SJSA1 (cell line): ENCODE data around the gene MLLT3. TPM values are rescaled to one million over a fixed set of nuclear protein-coding genes. Genes with fewer than 3 reads are reported as not detected.

Experiments
- DNase-seq, 2 experiments: peaks; one replicate each; pipeline ENCODE4 v3.0.0-alpha.2; 2015 to 2020; ENCODE audit warnings: low spot score in 2 of 2, low read depth in 1 of 2
- H3K27ac ChIP-seq: fragments of 250-450 bp; sonication (Bioruptor Pico); 2 replicates; pipeline ENCODE4 v1.5.1; 2020; ENCODE audit warnings: mild to moderate bottlenecking, moderate library complexity
- H3K27me3 ChIP-seq: fragments of 250-450 bp; sonication (Bioruptor Pico); replicated peaks from 2 replicates; pipeline ENCODE4 v1.5.1; 2020; ENCODE audit warnings: mild to moderate bottlenecking, moderate library complexity
- H3K36me3 ChIP-seq: fragments of 250-450 bp; sonication (Bioruptor Pico); 2 replicates; pipeline ENCODE4 v1.5.1; 2020; ENCODE audit warnings: mild to moderate bottlenecking
- H3K4me1 ChIP-seq: fragments of 250-450 bp; sonication (Bioruptor Pico); replicated peaks from 2 replicates; pipeline ENCODE4 v1.6.1; 2021; ENCODE audit warnings: mild to moderate bottlenecking
- H3K4me3 ChIP-seq: fragments of 250-450 bp; sonication (Bioruptor Pico); 2 replicates; pipeline ENCODE4 v1.5.1; 2020; ENCODE audit warnings: mild to moderate bottlenecking
- H3K9me3 ChIP-seq: fragments of 250-450 bp; sonication (Bioruptor Pico); replicated peaks from 2 replicates; pipeline ENCODE4 v1.5.1; 2020; ENCODE audit warnings: mild to moderate bottlenecking
- total RNA-seq: library from RNA; depleted of rRNA; stranded (reverse); fragments of >200 nt; shearing (Covaris generic); gene quantifications from 2 replicates; pipeline ENCODE4 v1.2.3, GENCODE V29; 2014

The MLLT3 gene
- total RNA-seq, 1 experiment from 2014 or later = 13.9 TPM

DNA sequence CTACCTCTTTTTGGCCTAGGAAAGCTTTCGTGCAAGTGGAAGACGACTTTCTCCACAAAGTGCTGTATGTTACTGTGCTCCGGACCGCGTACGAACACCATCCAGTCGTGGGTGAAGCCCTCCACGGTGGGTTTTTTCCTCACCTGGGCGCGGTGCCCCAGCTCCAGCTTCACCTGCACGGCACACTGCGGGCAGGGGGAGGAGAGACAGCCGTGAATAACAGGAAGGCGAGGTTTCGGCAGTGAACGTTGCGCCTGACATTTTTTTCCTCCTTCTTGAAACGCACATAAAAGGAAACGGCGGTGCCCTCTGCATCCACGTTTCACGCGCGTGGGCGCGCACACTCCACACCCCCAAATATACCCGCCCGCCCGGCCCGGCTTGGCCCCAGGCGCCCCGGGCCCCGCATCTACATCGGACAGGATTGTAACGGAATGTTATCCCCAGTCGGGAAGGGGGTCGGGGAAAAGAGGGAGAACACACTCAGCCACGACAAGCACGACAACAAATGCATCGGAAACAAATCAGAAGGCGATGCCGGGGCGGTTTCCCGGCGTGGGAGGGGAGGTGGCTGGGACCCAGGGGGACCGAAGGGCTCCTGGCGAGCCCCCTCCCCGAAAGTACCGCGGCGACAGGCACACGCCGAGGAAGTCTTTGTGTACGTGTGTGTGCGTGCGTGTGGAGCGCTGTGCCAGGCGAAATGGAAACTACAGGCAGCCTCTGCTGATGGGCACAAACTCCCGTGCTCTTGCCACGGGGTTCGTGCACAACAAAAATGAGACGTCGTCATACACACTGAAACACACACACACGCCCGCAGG is 1.4 kb downstream of the MLLT3 start:
- Histone ChIP-seq H3K9me3 (no peaks in the 10 kb centered on the region), H3K4me3 (peak overlapping the region; percentile 83), H3K27ac (peak overlapping the region; percentile 61), H3K27me3 (no peaks in the 10 kb centered on the region), H3K36me3 (peaks cover 4% of the 10 kb centered on the region; the same call in 1 of the 2 replicates), H3K4me1 (peaks cover 23% of the 10 kb centered on the region)
- peak; percentile 31 to 37 for DNase-seq

GRCh38 chr9:20619487-20620200 is 2.7 kb downstream of the MLLT3 start:
- H3K9me3 ChIP-seq = no peaks in the 10 kb centered on the region
- DNase-seq = peak in 1 of 2 experiments; percentile 48
- H3K36me3 ChIP-seq = peaks cover 4% of the 10 kb centered on the region; the same call in 1 of the 2 replicates

DNA sequence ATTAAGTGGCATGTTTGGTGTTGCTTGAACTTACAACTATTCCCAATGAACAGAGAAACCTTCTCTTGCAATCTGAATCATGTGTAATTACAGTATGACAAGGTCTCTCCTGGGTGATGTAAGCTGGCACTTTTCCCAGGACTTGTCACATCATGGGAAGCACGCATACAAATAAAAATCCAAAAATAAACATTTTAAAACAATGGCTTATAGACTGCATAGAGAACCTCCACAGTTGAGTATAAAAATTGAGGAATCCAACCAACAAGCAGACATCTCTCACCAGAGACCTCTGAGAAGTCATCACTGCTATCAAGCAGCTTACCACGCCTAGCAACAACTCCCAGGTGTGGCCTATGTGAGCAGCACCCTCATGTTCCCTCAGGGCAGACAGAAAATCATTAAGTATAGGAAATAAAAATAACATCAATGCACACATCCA is 3.9 kb downstream of the MLLT3 start:
- Histone ChIP-seq H3K36me3 (peaks cover 4% of the 10 kb centered on the region; the same call in 1 of the 2 replicates), H3K4me1 (peaks cover 23% of the 10 kb centered on the region), H3K27me3 (no peaks in the 10 kb centered on the region), H3K4me3 (no peak overlapping the region), H3K27ac (peak overlapping the region; percentile 40), H3K9me3 (no peaks in the 10 kb centered on the region)
- DNase-seq = peak; percentile 75 to 78

More at GRCh38 chr9:20619487-20620200, 2.7 kb downstream of the MLLT3 start:
- H3K4me1 ChIP-seq = peaks cover 23% of the 10 kb centered on the region
- H3K27ac ChIP-seq = peak overlapping the region; percentile 40
- no peaks in the 10 kb centered on the region for H3K27me3 ChIP-seq
- peak overlapping the region; percentile 83 for H3K4me3 ChIP-seq

- no peak for DNase-seq
- peaks cover 29% of the 10 kb centered on the region for H3K4me1 ChIP-seq
- no peak overlapping the region for H3K4me3 ChIP-seq
- no peaks in the 10 kb centered on the region for H3K27me3 ChIP-seq
- no peak overlapping the region for H3K27ac ChIP-seq
- H3K36me3 ChIP-seq = peaks cover 4% of the 10 kb centered on the region; the same call in 1 of the 2 replicates
- H3K9me3 ChIP-seq = no peaks in the 10 kb centered on the region
Observed at GRCh38 chr9:20616808-20617207, 5.5 kb downstream of the MLLT3 start.

GRCh38 chr9:20614602-20615216 is 7.6 kb downstream of the MLLT3 start:
- H3K27ac ChIP-seq = no peak overlapping the region
- no peak overlapping the region for H3K4me3 ChIP-seq
- H3K4me1 ChIP-seq = peaks cover 32% of the 10 kb centered on the region
- H3K9me3 ChIP-seq = no peaks in the 10 kb centered on the region
- H3K36me3 ChIP-seq = no peaks in the 10 kb centered on the region
- H3K27me3 ChIP-seq = no peaks in the 10 kb centered on the region
- DNase-seq = no peak

GRCh38 chr9:20611691-20612287 is 10.5 kb downstream of the MLLT3 start:
- Histone ChIP-seq H3K27ac (no peak overlapping the region; the same call in 1 of the 2 replicates), H3K4me3 (no peak overlapping the region)

GRCh38 chr9:20610591-20610990 is 11.7 kb downstream of the MLLT3 start:
- H3K9me3 ChIP-seq = no peaks in the 10 kb centered on the region
- H3K27me3 ChIP-seq = no peaks in the 10 kb centered on the region
- no peak overlapping the region for H3K4me3 ChIP-seq
- DNase-seq = no peak
- no peak overlapping the region for H3K27ac ChIP-seq
- H3K36me3 ChIP-seq = no peaks in the 10 kb centered on the region
- H3K4me1 ChIP-seq = peaks cover 33% of the 10 kb centered on the region

More at GRCh38 chr9:20611691-20612287, 10.5 kb downstream of the MLLT3 start:
- H3K4me1 ChIP-seq = peaks cover 22% of the 10 kb centered on the region
- no peaks in the 10 kb centered on the region for H3K9me3 ChIP-seq
- no peaks in the 10 kb centered on the region for H3K36me3 ChIP-seq
- no peaks in the 10 kb centered on the region for H3K27me3 ChIP-seq
- DNase-seq = peak in 1 of 2 experiments; percentile 20

GRCh38 chr9:20608582-20608981 is 13.7 kb downstream of the MLLT3 start:
- H3K27ac ChIP-seq = peak overlapping the region; percentile 18
- no peaks in the 10 kb centered on the region for H3K36me3 ChIP-seq
- H3K4me3 ChIP-seq = no peak overlapping the region
- H3K27me3 ChIP-seq = no peaks in the 10 kb centered on the region
- DNase-seq = peak in 1 of 2 experiments; percentile 31
- H3K4me1 ChIP-seq = peaks cover 45% of the 10 kb centered on the region
- H3K9me3 ChIP-seq = no peaks in the 10 kb centered on the region

DNA sequence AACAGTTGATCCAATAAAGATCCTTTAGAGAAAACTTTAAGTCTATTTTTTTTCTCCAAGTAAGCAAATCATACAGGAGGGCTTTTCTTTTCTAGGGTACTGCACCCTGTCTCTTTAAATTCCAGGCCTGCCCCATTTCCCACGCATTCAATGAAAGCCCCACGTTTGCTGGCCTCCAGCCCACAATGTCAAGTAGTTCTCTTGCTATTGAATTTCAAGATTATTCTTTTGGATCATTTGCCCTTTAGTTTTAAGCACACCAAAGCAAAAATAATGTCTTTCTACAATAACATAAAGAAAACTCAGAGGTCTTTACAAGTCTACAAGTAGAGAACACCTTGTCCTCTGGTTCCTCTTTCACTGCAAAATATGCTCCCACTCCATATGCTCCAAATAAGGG is 15.6 kb downstream of the MLLT3 start:
- no peaks in the 10 kb centered on the region for H3K27me3 ChIP-seq
- H3K9me3 ChIP-seq = no peaks in the 10 kb centered on the region
- H3K27ac ChIP-seq = no peak overlapping the region
- no peak for DNase-seq
- H3K4me1 ChIP-seq = peaks cover 57% of the 10 kb centered on the region
- H3K4me3 ChIP-seq = no peak overlapping the region
- no peaks in the 10 kb centered on the region for H3K36me3 ChIP-seq

DNA sequence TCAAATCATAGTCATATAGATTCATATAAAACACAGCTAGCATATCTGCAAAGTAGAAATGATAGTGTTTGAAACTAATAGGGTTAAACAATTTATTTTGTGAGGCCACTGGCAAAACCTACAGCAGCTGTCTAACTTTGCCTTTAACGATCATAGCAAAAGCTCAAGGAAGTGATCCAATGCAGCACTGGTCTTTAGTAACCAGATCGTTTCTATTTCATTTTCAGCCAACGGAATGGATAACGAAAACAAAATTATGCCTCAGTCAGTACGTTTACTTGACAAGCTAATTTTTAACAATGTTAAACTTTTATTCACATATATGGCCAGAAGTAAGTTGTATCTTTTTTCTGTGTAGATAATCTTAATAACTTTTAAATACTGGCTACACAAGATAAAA is 17.7 kb downstream of the MLLT3 start:
- Histone ChIP-seq H3K36me3 (no peaks in the 10 kb centered on the region), H3K4me3 (peak overlapping the region; percentile 18), H3K27ac (peak overlapping the region; percentile 58), H3K9me3 (no peaks in the 10 kb centered on the region), H3K27me3 (no peaks in the 10 kb centered on the region), H3K4me1 (peaks cover 55% of the 10 kb centered on the region)
- DNase-seq = peak in 1 of 2 experiments; percentile 43

- Histone ChIP-seq H3K4me3 (no peak overlapping the region), H3K27ac (peak overlapping the region; percentile 58), H3K36me3 (no peaks in the 10 kb centered on the region), H3K27me3 (no peaks in the 10 kb centered on the region), H3K4me1 (peaks cover 56% of the 10 kb centered on the region), H3K9me3 (no peaks in the 10 kb centered on the region)
- DNase-seq = no peak
Observed at GRCh38 chr9:20603524-20604268, 18.6 kb downstream of the MLLT3 start.

DNA sequence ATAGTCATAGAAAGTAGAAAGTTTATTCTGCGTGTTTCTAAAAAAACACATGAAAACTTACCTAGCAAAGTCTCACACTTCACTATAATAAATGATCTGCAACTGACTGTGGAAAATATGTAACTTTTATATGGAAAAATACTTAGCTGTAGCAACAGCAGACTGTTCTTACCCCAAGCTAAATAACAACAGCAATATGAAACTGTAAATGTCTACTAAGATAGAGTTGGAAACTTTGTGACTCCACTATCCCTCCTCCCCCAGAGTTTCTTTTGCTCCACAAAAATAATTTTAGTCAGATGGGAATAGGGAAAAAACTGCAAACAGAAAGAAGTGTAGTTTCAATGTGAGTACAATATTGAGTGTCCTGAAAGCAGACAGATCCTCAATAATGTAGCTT is 21.0 kb downstream of the MLLT3 start:
- no peaks in the 10 kb centered on the region for H3K36me3 ChIP-seq
- no peaks in the 10 kb centered on the region for H3K27me3 ChIP-seq
- no peak for DNase-seq
- H3K4me1 ChIP-seq = peaks cover 63% of the 10 kb centered on the region
- no peak overlapping the region for H3K4me3 ChIP-seq
- H3K9me3 ChIP-seq = no peaks in the 10 kb centered on the region
- no peak overlapping the region for H3K27ac ChIP-seq

- H3K4me1 ChIP-seq = peaks cover 57% of the 10 kb centered on the region
- no peak overlapping the region for H3K4me3 ChIP-seq
- peak overlapping the region; percentile 66 for H3K27ac ChIP-seq
- no peaks in the 10 kb centered on the region for H3K36me3 ChIP-seq
- peak in 1 of 2 experiments; percentile 44 for DNase-seq
- H3K9me3 ChIP-seq = no peaks in the 10 kb centered on the region
- no peaks in the 10 kb centered on the region for H3K27me3 ChIP-seq
Observed at GRCh38 chr9:20599195-20599594, 23.1 kb downstream of the MLLT3 start.
